Ishikawa (cell line): ENCODE results near the gene PEG3.

Source experiments
- CEBPB ChIP-seq: IDR thresholded peaks from 2 replicates; pipeline ENCODE4 v1.6.1; 2012
- CREB1 ChIP-seq: IDR thresholded peaks from 2 replicates; pipeline ENCODE4 v1.6.1; 2012; ENCODE audit warnings: low read depth
- EGR1 ChIP-seq: IDR thresholded peaks from 2 replicates; pipeline ENCODE4 v1.6.1; 2012
- EP300 ChIP-seq: IDR thresholded peaks from 2 replicates; pipeline ENCODE4 v1.6.1; 2012; ENCODE audit warnings: borderline replicate concordance
- FOXM1 ChIP-seq: IDR thresholded peaks from 2 replicates; pipeline ENCODE4 v1.6.1; 2012; ENCODE audit warnings: low read depth, borderline replicate concordance
- MAX ChIP-seq: IDR thresholded peaks from 2 replicates; pipeline ENCODE4 v1.6.1; 2012
- NFIC ChIP-seq: IDR thresholded peaks from 2 replicates; pipeline ENCODE4 v1.6.1; 2012
- RAD21 ChIP-seq: IDR thresholded peaks from 2 replicates; pipeline ENCODE4 v1.6.1; 2012; ENCODE audit warnings: low read depth
- REST ChIP-seq: IDR thresholded peaks from 2 replicates; pipeline ENCODE4 v1.6.1; 2012; ENCODE audit warnings: low read depth, mild to moderate bottlenecking
- TAF1 ChIP-seq: IDR thresholded peaks from 2 replicates; pipeline ENCODE4 v1.6.1; 2012; ENCODE audit warnings: low read depth, mild to moderate bottlenecking
- TCF12 ChIP-seq: IDR thresholded peaks from 2 replicates; pipeline ENCODE4 v1.6.1; 2012; ENCODE audit warnings: low read depth
- TEAD4 ChIP-seq: IDR thresholded peaks from 2 replicates; pipeline ENCODE4 v1.6.1; 2012
- USF1 ChIP-seq: IDR thresholded peaks from 2 replicates; pipeline ENCODE4 v1.6.1; 2012
- YY1 ChIP-seq: IDR thresholded peaks from 2 replicates; pipeline ENCODE4 v1.6.1; 2012; ENCODE audit warnings: low read depth
- ZBTB7A ChIP-seq: IDR thresholded peaks from 2 replicates; pipeline ENCODE4 v1.6.1; 2012; ENCODE audit warnings: low read depth

Gene PEG3

GRCh38 chr19:56868446-56868845 is 27.9 kb upstream of the PEG3 start:
- TF ChIP-seq EGR1 = no peak
- no peak for TF ChIP-seq REST

GRCh38 chr19:56866538-56866937 is 26.0 kb upstream of the PEG3 start:
- TF ChIP-seq ZBTB7A (no peak), EGR1 (no peak), EP300 (no peak)

GRCh38 chr19:56864443-56865125 is 24.1 kb upstream of the PEG3 start:
- no peak for TF ChIP-seq NFIC
- no peak for TF ChIP-seq FOXM1
- TF ChIP-seq RAD21 = no peak
- TF ChIP-seq REST = no peak
- TF ChIP-seq CREB1 = no peak
- TF ChIP-seq USF1 = no peak
- TF ChIP-seq MAX = no peak
- no peak for TF ChIP-seq CEBPB
- no peak for TF ChIP-seq EGR1
- no peak for TF ChIP-seq EP300

- TF ChIP-seq TAF1 (no peak), EP300 (no peak)
These were observed 22.2 kb upstream of the PEG3 start for GRCh38 chr19:56862741-56863140.

- TF ChIP-seq TAF1 (no peak), TEAD4 (no peak), FOXM1 (no peak)
These were observed 17.5 kb upstream of the PEG3 start for GRCh38 chr19:56858026-56858425.

- TF ChIP-seq EP300 (no peak), MAX (no peak), CREB1 (no peak), TCF12 (no peak), ZBTB7A (no peak), RAD21 (no peak), CEBPB (no peak), YY1 (no peak), TEAD4 (no peak), EGR1 (no peak), FOXM1 (no peak), REST (no peak), USF1 (no peak), NFIC (no peak), TAF1 (no peak)
These were observed 16.3 kb upstream of the PEG3 start for GRCh38 chr19:56856822-56857221.
